Activated CD8-positive, alpha-beta memory T cell treated with anti-CD3 and anti-CD28 coated beads, Interleukin-2, amount 50 U/mL, for 48 hours (primary cell): ENCODE results near the gene BGN.

Experiments used
- DNase-seq: peaks from one replicate; pipeline ENCODE4 v3.0.0-alpha.2; 2020

The BGN gene

GRCh38 chrX:153510383-153510782, 15.6 kb downstream of the BGN start:
- no peak for DNase-seq

- no peak for DNase-seq
These were observed 17.2 kb downstream of the BGN start for GRCh38 chrX:153511784-153512500.

- DNase-seq = no peak
These were observed 17.7 kb downstream of the BGN start for GRCh38 chrX:153512501-153512893.

- no peak for DNase-seq
These were observed 18.5 kb downstream of the BGN start for GRCh38 chrX:153513265-153513664.

GRCh38 chrX:153514259-153514658, 19.5 kb downstream of the BGN start:
- DNase-seq = no peak

- no peak for DNase-seq
These were observed 20.7 kb downstream of the BGN start for GRCh38 chrX:153515435-153515834.

- no peak for DNase-seq
These were observed 21.3 kb downstream of the BGN start for GRCh38 chrX:153516073-153516472.

GRCh38 chrX:153517423-153517822, 22.6 kb downstream of the BGN start, which contains the start of gene ATP2B3:
ATP2B3 (plus strand) TSS chrX:153517642; CDS start chrX:153536248, 18,606 bp downstream.
- DNase-seq = no peak

GRCh38 chrX:153517946-153518834, 23.4 kb downstream of the BGN start:
- no peak for DNase-seq

GRCh38 chrX:153519569-153520286, 24.9 kb downstream of the BGN start:
- DNase-seq = no peak

- DNase-seq = no peak
These were observed 25.6 kb downstream of the BGN start for GRCh38 chrX:153520287-153520917.

GRCh38 chrX:153521034-153521433, 26.3 kb downstream of the BGN start:
- no peak for DNase-seq

- DNase-seq = no peak
These were observed 27.5 kb downstream of the BGN start for GRCh38 chrX:153522259-153522658.

- DNase-seq = no peak
These were observed 28.5 kb downstream of the BGN start for GRCh38 chrX:153523269-153523668.

- DNase-seq = no peak
These were observed 29.5 kb downstream of the BGN start for GRCh38 chrX:153524234-153524633.

- DNase-seq = no peak
These were observed 30.7 kb downstream of the BGN start for GRCh38 chrX:153525451-153525850.

GRCh38 chrX:153526042-153526441, 31.3 kb downstream of the BGN start:
- no peak for DNase-seq

GRCh38 chrX:153526801-153527200, 32.0 kb downstream of the BGN start:
- DNase-seq = no peak

GRCh38 chrX:153527208-153527607, 32.4 kb downstream of the BGN start:
- no peak for DNase-seq

- no peak for DNase-seq
These were observed 35.8 kb downstream of the BGN start for GRCh38 chrX:153530411-153531129.

GRCh38 chrX:153533091-153533490, 38.3 kb downstream of the BGN start:
- no peak for DNase-seq

GRCh38 chrX:153537080-153537479, 42.3 kb downstream of the BGN start:
- no peak for DNase-seq
